A673 (cell line): ENCODE results near the gene GNRHR.

ENCODE experiments used
- CTCF ChIP-seq: fragments of 300-800, 200-600 bp; sonication (generic); conservative IDR thresholded peaks from 2 replicates; pipeline ENCODE4 v1.5.1; 2017; ENCODE audit warnings: low read depth, mild to moderate bottlenecking, antibody characterized with exemption, low read length, moderate library complexity, mixed read lengths
- EZH2 ChIP-seq: fragments of 200-600 bp; sonication (generic); IDR thresholded peaks from 2 replicates; pipeline ENCODE4 v1.6.1; 2017; ENCODE audit warnings: borderline replicate concordance, low read depth, mild to moderate bottlenecking, mixed read lengths, antibody characterized with exemption, low read length; ENCODE audit not compliant: poor library complexity, severe bottlenecking

DNA sequence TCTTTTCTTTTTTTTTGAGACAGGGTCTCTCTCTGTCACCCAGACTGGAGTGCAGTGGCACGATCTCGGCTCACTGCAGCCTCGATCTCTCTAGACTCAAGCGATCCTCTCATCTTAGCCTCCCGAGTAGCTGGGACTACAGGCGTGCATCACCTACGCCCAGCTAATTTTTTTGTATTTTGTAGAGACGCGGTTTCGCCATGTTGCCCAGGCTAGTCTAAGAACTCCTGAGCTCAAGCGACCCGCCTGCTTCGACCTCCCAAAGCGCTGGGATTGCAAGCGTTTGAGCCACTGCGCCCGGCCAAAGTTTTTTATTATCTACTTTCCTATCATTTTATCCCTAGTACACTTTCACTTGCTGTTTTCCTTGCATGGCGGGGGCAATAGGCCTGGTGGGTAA, 54.6 kb downstream of the GNRHR start:
- TF ChIP-seq EZH2 = no peak
- no peak for TF ChIP-seq CTCF
